HG03039 (cell line): Measurements from ENCODE around the gene NUP93.
"Not testable (repeated sequence)": the region's sequence is repeated elsewhere in the genome, so short reads cannot be mapped to it uniquely, and the experiment has no call there.

Experiments used
- ATAC-seq: cut with Tn5 transposase; IDR thresholded peaks from one replicate; pipeline ENCODE4 v1.9.1; 2021; ENCODE audit warnings: mild to moderate bottlenecking, moderate library complexity; ENCODE audit not compliant: unreplicated experiment

NUP93 gene

DNA sequence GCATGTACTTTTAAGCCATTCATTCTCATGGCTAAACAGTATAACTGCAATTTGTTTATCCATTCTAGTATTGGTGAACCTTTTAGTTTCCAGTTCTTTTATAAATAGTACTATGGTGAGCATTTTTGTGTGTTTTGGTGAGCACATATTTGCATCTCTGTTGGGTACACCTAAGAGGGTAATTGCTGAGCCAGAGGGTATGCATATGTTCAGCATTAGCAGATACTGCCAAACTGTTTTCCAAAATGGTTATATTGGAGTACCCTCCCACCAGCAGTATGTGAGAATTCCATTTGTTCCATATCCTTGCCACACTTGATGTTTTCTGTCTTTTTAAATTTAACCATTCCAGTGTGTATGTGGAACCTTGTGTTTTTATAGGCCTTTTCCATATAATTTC is 81.0 kb downstream of the NUP93 start:
- no peak for ATAC-seq

DNA sequence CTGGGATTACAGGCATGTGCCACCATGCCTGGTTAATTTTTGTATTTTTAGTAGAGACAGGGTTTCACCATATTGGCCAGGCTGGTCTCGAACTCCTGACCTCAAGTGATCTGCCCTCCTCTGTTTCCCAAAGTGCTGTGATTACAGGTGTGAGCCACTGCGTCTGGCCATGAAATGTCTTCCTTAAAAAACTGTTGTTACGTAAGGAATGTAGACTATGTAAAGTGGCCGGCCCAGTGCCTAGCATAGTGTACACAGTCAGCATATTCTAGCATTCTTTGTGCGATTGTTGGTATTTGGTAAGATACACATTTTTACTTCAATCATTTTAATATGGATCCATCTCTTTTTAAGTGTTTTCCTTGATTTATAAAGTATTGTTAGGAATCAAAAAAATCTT is 81.7 kb downstream of the NUP93 start:
- not testable (repeated sequence) for ATAC-seq

DNA sequence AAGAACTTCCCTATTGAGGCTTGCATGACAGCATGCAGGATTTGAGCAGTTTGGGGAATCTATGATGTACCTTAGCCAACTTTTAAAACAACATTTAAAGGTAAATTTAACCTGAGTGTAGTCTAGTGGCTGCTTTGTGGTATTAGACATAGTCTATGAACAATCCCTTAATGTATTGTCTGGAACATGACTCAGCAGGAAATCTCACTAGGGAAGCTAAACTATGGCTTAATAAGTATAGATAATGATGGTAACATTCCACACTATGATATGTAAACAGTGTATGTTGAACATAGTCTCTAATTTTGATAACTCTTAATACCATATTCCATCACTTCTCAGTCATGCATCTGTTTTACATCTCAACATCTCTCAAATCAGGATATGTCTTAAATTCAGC is 83.0 kb downstream of the NUP93 start:
- ATAC-seq, result no peak

DNA sequence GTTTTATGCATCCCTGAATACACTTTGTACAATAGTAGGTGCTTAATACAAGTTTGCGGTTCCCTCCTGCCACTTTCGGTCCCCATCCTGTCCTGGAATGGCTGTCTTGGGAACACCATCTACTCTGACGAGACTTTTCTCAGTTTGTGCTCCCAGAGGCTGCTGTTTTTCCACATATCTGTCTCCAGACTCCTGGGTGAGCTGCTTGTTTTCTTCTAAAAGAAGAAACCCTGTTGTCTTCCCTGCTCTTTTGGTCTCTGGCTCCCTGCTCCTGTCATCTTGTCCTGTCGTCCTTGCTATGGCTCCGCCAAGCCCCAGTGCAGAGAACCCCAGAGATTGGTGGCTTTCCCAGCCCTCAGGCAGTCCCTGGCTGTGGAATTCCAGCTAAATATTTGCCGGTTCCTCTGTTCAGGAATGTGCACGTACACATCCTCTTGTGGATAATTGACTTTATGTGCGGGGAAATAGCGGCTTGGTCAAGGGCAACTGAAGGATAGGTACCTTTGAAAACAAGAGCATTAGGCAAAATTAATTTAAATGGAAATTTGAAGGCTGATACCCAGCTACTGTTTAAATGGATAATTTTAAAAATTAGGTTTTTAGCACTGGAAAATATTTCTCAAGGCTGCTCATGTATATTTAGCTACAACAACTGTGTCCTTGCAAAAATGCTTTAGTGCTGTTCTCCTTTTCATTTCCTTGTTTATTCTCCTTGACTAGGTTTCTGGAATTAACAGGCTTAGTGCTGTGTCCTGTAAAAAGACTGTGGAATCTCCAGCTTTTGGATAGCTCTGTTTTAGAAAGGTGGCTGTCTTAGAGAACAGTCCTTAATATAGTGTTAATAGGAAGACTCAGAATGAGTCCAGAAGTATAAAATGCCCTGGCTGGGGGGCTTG is 84.9 kb downstream of the NUP93 start:
- no peak for ATAC-seq

DNA sequence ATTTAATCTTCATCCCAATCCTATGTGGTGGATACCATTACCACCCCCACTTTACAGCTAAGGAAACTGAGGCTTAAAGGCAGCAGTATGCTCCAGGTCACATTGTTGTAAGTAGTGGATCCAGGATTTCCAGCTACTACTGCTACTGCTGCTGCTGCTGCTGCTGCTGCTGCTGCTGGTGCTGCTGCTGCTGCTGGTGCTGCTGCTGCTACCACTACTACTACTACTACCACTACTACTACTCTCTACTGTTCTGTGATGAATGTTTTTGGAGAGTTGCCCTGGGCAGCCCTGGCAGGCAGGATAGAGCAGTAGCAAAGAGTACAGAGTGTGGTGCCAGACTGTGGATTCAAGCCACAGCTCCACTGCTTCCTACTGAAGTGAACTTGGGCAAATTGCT is 85.8 kb downstream of the NUP93 start:
- ATAC-seq, result no peak

DNA sequence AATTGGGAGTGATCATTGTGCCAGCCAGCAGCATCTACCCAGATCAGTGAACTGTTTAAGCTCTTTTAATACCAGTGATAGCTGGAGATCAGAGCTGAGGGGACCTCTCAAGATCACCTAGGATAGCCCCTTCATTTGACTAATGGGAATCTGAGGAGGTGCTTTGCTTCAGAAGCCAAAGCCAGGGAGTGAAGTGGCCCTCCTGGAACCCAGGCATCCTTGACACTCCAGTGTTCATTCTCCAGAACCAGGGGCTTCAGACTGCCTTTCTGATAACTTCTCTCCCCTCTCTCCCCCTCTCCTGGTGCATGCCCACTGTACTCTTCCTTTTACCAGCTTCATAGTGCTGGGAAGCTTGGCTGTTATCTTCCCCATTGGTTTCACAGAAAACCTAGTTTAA is 87.1 kb downstream of the NUP93 start:
- no peak for ATAC-seq

DNA sequence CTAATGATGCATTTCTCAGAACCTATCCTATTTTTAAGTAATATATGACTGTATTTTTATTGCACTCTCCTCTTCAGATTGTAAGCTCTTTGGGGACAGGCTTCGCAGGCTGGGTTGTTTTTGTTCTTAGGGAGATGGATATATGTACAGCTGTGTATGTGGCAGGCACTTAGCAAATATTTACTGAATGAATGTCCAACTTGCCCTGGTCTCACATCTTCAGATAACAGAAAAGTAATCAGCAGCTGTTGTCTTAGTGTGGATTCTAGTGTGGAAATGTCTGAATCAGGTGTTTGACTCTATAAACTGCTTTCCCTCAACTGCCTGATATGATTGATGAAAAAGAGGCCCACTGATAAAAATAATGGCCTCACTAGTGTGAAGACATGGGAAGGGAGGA is 88.0 kb downstream of the NUP93 start:
- no peak for ATAC-seq

DNA sequence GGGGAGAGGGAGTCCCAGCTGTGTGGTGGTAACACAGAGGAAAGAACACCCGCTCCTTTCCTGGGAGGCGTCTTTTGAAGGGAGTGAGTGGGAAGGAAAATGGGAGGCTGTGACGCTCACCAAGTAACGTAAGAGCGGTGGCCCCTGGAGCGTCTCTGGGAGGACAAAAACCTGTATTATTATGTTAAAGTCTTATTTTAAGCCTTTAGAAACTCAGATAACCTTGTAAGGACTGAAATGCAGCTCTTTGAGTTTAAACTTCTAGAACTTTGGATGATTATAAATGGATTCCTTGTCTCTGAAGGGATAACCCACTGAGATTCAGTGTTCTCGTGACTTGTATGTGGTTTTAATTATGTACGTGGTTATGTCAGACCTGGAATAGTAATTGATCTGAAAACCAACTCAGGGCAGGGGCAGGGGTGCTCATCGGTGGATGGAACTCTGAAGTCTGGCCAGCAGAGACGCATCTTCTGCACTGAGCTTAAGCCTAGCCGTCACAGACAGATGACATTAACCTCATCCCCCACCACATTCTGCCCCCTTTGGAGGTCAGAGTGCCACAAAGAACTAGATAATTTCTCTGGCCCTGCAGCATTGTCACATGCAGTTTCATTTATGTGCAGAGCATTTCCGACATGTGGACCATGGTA is 93.3 kb downstream of the NUP93 start:
- no peak for ATAC-seq

DNA sequence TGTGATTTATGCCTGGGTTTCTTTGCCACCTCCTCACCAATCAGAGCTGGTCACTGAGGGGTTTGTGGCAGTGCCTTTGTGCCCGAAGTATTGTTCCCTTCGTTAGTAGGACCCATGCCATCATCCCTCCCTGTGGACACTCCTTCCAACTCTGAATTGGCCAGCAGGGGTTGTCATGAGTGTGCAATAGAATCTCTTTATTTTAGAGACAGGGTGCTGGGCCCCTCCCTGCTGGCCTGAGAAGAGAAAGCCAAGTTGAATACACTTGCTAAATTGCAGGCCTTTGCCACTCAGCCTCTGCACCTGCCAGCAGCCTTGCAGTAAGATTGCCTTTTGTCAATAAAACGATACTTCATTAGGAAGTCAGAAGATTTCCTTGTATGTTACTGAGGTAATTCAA is 94.4 kb downstream of the NUP93 start:
- ATAC-seq, result no peak

DNA sequence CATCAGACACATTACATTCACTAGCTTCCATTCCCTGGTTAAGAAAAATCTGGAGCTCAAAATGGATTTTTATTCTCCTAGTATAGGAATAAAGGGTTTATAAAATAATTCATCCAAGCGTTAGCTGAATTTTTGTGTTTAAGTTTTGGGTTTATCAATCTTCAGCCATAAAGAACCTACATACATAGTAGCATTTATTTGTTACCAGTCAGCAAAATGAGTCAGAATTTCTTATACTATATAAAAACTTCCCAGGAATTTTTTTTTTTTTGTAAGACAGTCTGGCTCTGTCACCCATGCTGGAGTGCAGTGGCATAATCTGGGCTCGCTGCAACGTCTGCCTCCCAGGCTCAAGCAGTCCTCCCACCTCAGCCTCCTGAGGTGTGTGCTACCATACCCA is 94.9 kb downstream of the NUP93 start:
- no peak for ATAC-seq

DNA sequence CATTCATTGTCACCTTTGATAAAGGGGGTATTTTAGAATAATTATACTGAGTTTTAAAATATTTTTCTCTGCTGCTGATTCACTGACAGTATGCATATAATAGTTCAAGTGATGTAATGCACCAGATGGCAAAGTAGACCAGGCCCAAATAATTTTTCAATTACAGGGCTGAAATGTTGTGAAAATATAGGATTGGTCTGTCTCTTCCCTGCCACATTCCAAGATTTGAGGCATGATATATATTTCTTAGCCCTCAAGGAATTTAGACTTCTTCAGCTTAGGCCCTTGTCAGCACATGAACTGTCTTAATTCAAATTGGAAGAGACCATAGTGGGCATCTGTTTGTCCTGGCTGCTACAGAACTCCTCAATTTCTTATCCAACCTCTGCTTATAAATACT is 95.9 kb downstream of the NUP93 start:
- no peak for ATAC-seq

DNA sequence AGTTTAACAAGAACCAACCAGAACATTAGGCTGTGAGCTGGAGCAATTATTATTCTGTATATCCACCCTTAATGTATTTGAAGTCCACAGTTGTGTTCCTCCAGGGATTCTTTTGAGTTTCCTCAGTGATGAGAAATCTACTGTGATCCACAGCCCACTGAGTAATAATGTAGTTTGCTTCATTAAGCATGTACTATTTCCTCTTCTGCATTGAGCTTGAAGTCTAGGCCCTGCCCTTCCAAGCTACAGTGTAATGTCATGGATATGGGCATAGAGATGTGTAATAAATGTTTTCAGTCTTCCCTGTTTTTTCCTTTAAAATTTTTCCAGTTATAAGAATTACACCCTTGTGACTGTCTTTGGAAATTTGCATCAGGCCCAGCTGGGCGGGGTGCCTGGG is 98.7 kb downstream of the NUP93 start:
- no peak for ATAC-seq

DNA sequence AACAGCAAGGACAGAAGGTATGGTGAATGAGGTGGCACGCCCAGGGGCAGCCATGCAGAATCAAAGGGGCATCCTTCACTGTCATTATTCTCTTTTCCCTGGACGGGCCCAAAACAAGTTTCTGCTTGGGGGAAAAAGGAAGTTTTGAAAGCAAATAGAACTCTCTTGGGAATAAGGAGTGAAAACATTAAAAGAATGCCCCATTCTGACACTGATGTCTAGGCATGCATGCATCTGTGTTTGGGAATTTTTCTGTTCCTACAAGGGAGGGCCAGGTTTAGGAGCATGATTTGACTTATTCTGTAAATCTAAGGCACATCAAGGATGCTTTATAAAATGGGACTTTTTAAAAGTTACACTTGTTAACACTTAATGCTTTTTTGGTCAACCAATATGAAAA is 100.7 kb downstream of the NUP93 start:
- no peak for ATAC-seq

DNA sequence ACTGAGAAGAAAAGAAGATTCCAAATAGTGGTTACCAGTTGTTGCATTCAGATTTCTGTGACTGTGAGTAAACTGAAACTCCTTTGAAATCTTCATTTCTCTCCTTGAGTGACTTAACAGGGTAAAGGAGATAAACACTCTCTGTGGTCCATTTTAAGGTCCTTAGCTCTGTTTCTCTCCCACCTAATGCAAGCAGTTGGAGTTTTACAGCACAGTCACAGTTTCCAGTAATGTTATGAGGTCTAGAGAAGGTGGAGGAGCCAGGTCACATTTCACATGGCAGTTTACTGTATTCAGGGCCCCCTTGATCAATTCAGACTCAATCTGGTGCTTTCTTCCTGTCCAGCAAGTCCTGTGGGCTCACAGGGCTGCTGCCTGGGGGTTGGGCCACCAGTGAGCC is 102.8 kb downstream of the NUP93 start:
- no peak for ATAC-seq

DNA sequence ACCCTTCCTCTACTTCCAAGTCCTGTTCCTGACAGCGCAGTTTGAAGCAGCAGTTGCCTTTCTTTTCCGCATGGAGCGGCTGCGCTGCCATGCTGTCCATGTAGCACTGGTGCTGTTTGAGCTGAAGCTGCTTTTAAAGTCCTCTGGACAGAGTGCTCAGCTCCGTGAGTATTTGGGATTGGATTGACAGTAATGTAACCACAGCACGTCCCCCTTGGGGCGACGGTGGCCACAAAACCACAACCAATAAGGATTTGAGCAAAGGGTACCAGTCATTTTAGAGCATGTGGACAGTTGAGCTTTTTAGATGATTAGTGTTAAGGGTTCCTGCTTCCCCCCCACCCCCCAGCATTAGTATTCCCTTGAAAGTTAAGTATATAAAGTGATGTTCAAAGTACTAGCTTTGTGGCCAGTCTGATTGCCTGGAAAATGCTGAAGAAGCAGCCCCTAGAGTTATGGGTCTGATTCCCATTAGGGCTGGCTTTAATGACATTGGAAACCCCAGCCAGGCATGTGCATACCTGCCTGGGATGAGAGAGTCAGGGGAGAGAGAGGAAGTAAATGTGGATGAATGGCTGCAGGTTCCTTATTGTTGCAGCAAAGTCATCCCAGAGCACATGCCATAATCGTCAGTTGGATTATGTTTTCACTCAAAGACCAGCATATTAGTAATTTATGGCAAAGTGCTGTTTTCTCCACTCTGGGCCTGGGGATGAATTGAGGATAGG is 103.5 kb downstream of the NUP93 start:
- no peak for ATAC-seq

DNA sequence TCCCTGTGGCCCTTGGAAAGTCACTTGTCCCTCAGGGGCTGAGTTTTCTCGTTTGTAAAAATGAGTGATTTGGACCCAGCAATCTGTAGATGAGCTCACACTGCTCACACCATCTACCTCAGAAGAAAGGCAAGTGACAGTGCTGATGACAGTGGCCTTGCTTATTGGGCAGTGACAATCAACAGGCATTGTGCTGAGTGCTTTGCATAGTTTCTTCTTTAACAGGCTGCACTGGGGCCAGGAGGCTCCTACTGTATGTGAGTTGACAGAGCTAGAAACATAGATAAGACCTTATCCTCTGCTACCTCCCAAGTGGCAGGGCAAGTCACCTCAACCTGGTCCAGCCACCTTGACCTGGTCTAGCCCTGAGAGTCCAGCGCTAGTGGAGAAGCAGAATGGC is 105.4 kb downstream of the NUP93 start:
- no peak for ATAC-seq

DNA sequence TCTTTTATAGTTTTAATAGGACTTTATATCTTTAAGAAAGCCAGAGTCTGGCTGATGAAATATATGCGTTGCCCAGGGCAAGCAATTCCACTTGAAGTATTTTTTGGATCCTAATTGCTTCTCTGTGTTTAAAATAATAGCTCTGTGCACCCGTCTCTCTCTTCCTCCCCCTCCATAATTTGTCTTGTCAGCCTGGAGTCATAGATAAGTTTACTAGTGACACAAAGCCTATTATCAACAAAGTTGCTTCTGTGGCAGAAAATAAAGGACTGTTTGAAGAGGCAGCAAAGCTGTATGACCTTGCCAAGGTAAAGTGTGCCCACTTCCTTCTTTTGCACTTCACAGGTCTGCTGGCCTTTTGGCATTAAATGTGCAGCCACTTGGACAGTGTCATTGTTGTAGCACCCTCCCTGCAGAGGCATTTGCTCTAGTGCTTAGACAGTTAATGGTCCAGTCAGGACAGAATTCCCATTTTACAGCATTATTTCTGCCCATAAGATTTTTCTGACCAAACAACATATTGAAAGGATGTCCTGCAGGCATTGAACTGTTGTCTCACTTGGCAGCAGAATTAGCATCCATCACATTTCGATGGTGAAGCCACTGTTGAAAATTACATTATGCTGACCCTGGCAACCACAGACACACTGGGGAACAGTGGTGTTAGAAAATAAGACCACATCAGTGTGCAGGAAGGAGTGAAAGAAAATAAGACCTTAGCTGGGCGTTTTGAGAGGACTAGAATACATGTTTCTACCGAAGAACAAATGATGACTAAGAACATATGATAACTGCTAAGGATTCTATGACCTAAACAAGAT is 106.7 kb downstream of the NUP93 start:
- no peak for ATAC-seq

DNA sequence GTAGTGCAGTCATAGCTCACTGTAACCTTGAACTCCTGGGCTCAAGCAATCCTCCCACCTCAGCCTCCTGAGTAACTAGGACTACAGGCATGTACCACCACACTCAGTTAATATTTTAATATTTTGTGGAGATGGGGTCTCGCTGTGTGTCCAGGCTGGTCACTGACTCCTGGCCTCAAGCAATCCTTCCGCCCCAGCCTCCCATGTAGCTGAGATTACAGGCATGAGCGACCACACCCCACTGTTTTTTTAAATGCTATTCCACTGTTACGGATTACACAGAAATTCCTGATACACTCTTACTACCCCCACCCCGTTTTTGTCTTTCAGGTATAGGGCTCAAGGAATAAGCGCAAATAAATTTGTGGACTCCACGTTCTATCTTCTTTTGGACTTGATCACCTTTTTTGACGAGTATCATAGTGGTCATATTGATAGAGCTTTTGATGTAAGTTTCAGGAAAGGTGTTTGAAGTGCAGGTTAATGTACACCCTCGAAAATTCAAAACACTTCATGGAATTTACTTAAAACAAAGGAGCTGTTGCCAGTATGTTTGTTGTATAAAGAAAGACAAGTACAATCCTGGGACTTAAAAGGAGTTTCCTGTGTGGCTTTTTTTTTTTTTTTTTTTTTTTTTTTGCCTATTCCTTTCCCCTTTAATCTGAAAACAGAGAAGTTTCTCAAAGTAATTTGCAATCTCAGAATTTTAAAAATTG is 108.9 kb downstream of the NUP93 start:
- no peak for ATAC-seq

DNA sequence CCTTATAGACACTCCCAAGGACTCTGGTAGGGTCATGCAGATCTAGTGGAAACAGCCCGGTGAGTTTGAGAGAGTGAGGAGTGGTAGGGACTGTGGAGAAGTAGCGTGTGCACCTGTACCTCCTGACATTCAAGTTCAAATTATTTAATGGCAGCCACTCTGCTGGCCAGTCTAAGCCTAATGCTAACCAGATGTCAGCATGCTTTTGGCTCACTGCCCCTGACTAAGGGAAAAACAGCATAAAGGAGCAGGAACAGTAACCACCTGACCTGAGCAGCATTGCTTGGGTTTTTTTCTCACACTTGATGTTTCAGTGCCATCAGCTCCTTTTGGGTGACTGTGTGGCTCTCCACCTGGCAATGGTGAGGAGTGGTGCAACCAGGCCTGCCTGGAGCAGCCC is 111.3 kb downstream of the NUP93 start:
- no peak for ATAC-seq

DNA sequence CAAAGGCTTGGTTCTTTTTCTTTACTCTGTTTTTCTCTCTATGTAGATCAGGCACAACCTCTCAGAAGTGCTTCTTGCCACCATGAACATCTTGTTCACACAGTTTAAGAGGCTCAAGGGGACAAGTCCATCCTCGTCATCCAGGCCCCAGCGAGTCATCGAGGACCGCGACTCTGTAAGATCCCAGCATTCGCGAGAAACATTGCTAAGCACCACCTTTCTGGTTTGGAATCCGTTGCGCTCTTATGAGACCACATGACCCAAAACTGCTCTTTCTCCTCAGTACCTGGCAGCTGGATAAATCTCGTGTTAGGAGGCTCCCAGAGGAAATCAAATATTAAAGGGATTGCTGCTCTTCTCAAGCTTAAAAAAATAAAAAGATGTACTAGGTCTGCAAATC is 111.7 kb downstream of the NUP93 start:
- ATAC-seq, result no peak
